ENCODE measurements around the gene VWA8.

VWA8 gene

GRCh38 chr13:41708713-41709112 lies 252.2 kb downstream of the VWA8 start:
- ChIA-PET POLR2A (no interaction called here), CTCF (no interaction called here)
- H3K4me1 ChIP-seq (ENCODE audit: control insufficient read depth, insufficient read depth, low read length): no peaks in the 10 kb centered on the region
- no peak overlapping the region for H3K27ac ChIP-seq (ENCODE audit: extremely low read depth, low read depth, low read length)
- TF ChIP-seq MEIS1 (CRISPR knock-in tag; IDR thresholded peaks at IDR 0.05; ENCODE audit: borderline replicate concordance): no peak
- TF ChIP-seq KLF10 (tag by site-specific recombination; IDR thresholded peaks at IDR 0.05): no peak
- TF ChIP-seq ZNF549 (tag by site-specific recombination; IDR thresholded peaks at IDR 0.05): no peak
- TF ChIP-seq ZNF518A (tag by site-specific recombination; conservative IDR thresholded peaks at IDR 0.05; ENCODE audit: low read depth): no peak
- TF ChIP-seq ZNF76 (tag by site-specific recombination; IDR thresholded peaks at IDR 0.05; ENCODE audit: borderline replicate concordance, low read depth): no peak
- TF ChIP-seq ZNF785 (tag by site-specific recombination; IDR thresholded peaks at IDR 0.05): no peak
- TF ChIP-seq PRDM1 (tag by site-specific recombination; IDR thresholded peaks at IDR 0.05): no peak
- no peak for TF ChIP-seq ZNF747 (tag by site-specific recombination; IDR thresholded peaks at IDR 0.05)
- no peak for TF ChIP-seq CTCF (tag by site-specific recombination; IDR thresholded peaks at IDR 0.05)
- TF ChIP-seq ZNF704 (tag by site-specific recombination; IDR thresholded peaks at IDR 0.05): no peak
- no peak for TF ChIP-seq ZBTB10 (tag by site-specific recombination; IDR thresholded peaks at IDR 0.05)
- no peak for TF ChIP-seq ZNF10 (tag by site-specific recombination; IDR thresholded peaks at IDR 0.05)
- no peak for TF ChIP-seq ZNF280C (tag by site-specific recombination; IDR thresholded peaks at IDR 0.05)
- no peak for TF ChIP-seq ZNF449 (tag by site-specific recombination; IDR thresholded peaks at IDR 0.05)
- no peak for TF ChIP-seq ZNF223 (tag by site-specific recombination; IDR thresholded peaks at IDR 0.05)
- TF ChIP-seq ZNF843 (tag by site-specific recombination; IDR thresholded peaks at IDR 0.05): no peak
- TF ChIP-seq ZNF664 (tag by site-specific recombination; IDR thresholded peaks at IDR 0.05): no peak
- no peak for TF ChIP-seq ZBTB6 (tag by site-specific recombination; IDR thresholded peaks at IDR 0.05)
- H3K9me3 ChIP-seq (ENCODE audit: control insufficient read depth, insufficient read depth, low read depth, low read length): no peaks in the 10 kb centered on the region
- no peak overlapping the region for H3K4me3 ChIP-seq (ENCODE audit: low read depth, low read length)
- no peaks in the 10 kb centered on the region for H3K36me3 ChIP-seq (ENCODE audit: control insufficient read depth in 2 of 2, insufficient read depth in 1 of 2, low read length in 2 of 2)
